SK-N-SH (cell line): ENCODE results near the gene MACROD2. TPM values are rescaled to one million over a fixed set of nuclear protein-coding genes. Genes with fewer than 3 reads are reported as not detected.

ENCODE experiments used
- CTCF ChIA-PET: fragments of 300-600, 350-600 bp; formaldehyde crosslinking; extraction: SDS; loops from one replicate; lab custom pipeline; 2021; lab: Yijun Ruan, JAX
- POLR2A ChIA-PET: fragments of 350-600 bp; sonication (Branson Sonifier 250); formaldehyde crosslinking; extraction: SDS; loops from one replicate; lab custom pipeline; 2020; ENCODE audit warnings: antibody characterized with exemption, inconsistent platforms; lab: Yijun Ruan, JAX
- DNase-seq: peaks from one replicate; pipeline ENCODE4 v3.0.0; 2012
- H2AFZ ChIP-seq: fragments of 200-600 bp; sonication (generic); 2 replicates; pipeline ENCODE4 v1.8.1; 2016; ENCODE audit warnings: antibody characterized with exemption, mild to moderate bottlenecking, low read depth
- H3F3A ChIP-seq: fragments of 200-600 bp; sonication (generic); replicated peaks from 2 replicates; pipeline ENCODE3; 2016; ENCODE audit warnings: antibody characterized with exemption, mild to moderate bottlenecking; ENCODE audit not compliant: insufficient read depth
- H3K27ac ChIP-seq, 2 experiments: fragments of 200-500 bp in 1 of 2; fragments of 200-600 bp in 1 of 2; sonication (Bioruptor generic) in 1 of 2; sonication (generic), shearing (Covaris generic) in 1 of 2; 2 replicates each; pipeline versions ENCODE4 v1.5.1 to v1.6.1; 2014 to 2016; ENCODE audit warnings: low read depth in 2 of 2, inconsistent platforms in 1 of 2, low read length in 1 of 2, mild to moderate bottlenecking in 1 of 2, mixed read lengths in 1 of 2
- H3K27me3 ChIP-seq: fragments of 200-600 bp; sonication (generic), shearing (Covaris generic); 2 replicates; pipeline ENCODE4 v1.6.1; 2016; ENCODE audit warnings: mixed run types; ENCODE audit not compliant: insufficient read depth
- H3K36me3 ChIP-seq, 2 experiments: fragments of 200-500 bp in 1 of 2; fragments of 200-600 bp in 1 of 2; sonication (Bioruptor generic) in 1 of 2; sonication (generic) in 1 of 2; replicated peaks in 1 of 2; 2 replicates each; pipeline versions ENCODE3 to v1.5.1; 2014 to 2016; ENCODE audit warnings: low read length in 1 of 2, mild to moderate bottlenecking in 1 of 2; ENCODE audit not compliant: insufficient read depth in 2 of 2, control insufficient read depth in 1 of 2
- H3K4me1 ChIP-seq, 2 experiments: fragments of 200-500 bp in 1 of 2; fragments of 200-600 bp in 1 of 2; sonication (Bioruptor generic) in 1 of 2; sonication (generic), shearing (Covaris generic) in 1 of 2; 2 replicates each; pipeline versions ENCODE4 v1.5.1 to v1.6.1; 2014 to 2016; ENCODE audit warnings: low read depth in 1 of 2, low read length in 1 of 2, mixed run types in 1 of 2; ENCODE audit not compliant: insufficient read depth in 2 of 2, control insufficient read depth in 1 of 2
- H3K4me2 ChIP-seq: fragments of 200-600 bp; sonication (generic), shearing (Covaris generic); 2 replicates; pipeline ENCODE4 v1.6.1; 2017; ENCODE audit warnings: mixed run types
- H3K4me3 ChIP-seq, 2 experiments: fragments of 200-500 bp in 1 of 2; fragments of 200-600 bp in 1 of 2; sonication (Bioruptor generic) in 1 of 2; sonication (generic), shearing (Covaris generic) in 1 of 2; 2 replicates each; pipeline versions ENCODE4 v1.5.1 to v1.8.1; 2014 to 2016; ENCODE audit warnings: low read depth in 2 of 2, inconsistent platforms in 1 of 2, low read length in 1 of 2, mild to moderate bottlenecking in 1 of 2, mixed read lengths in 1 of 2, moderate library complexity in 1 of 2
- H3K79me2 ChIP-seq: fragments of 200-600 bp; sonication (generic); 2 replicates; pipeline ENCODE4 v1.8.1; 2017; ENCODE audit warnings: mild to moderate bottlenecking; ENCODE audit not compliant: insufficient read depth
- H3K9ac ChIP-seq: fragments of 200-600 bp; sonication (generic); 2 replicates; pipeline ENCODE4 v1.6.1; 2017; ENCODE audit warnings: mixed run types
- H3K9me2 ChIP-seq: fragments of 200-600 bp; sonication (generic); 2 replicates; pipeline ENCODE4 v1.6.1; 2017; ENCODE audit warnings: mixed run types
- H3K9me3 ChIP-seq: fragments of 200-600 bp; sonication (generic); 2 replicates; pipeline ENCODE4 v1.6.1; 2017; ENCODE audit warnings: mixed run types, mild to moderate bottlenecking, moderate library complexity
- H4K20me1 ChIP-seq: fragments of 200-600 bp; sonication (generic); 2 replicates; pipeline ENCODE4 v1.6.1; 2017; ENCODE audit warnings: mild to moderate bottlenecking, mixed run types; ENCODE audit not compliant: insufficient read depth
- CHD2 ChIP-seq: fragments of 150-350 bp; IDR thresholded peaks from 2 replicates; pipeline ENCODE4 v1.6.1; 2018; ENCODE audit warnings: low read length; ENCODE audit not compliant: partially characterized antibody
- EZH2phosphoT487 ChIP-seq: fragments of 200-600 bp; sonication (generic); IDR thresholded peaks from 2 replicates; pipeline ENCODE4 v1.6.1; 2017; ENCODE audit warnings: low read depth, mixed run types, mild to moderate bottlenecking, antibody characterized with exemption, moderate library complexity, borderline replicate concordance
- FOXM1 ChIP-seq: IDR thresholded peaks from 2 replicates; pipeline ENCODE4 v1.4.0; 2012; ENCODE audit warnings: low read depth, mild to moderate bottlenecking
- POLR2AphosphoS5 ChIP-seq: IDR thresholded peaks from 2 replicates; pipeline ENCODE4 v1.6.1; 2012; ENCODE audit warnings: low read depth, low read length
- RCOR1 ChIP-seq: fragments of 150-350 bp; IDR thresholded peaks from 2 replicates; pipeline ENCODE4 v1.6.1; 2017; ENCODE audit warnings: antibody characterized with exemption, low read length
- SMC3 ChIP-seq: IDR thresholded peaks from 2 replicates; pipeline ENCODE4 v1.6.1; 2012; ENCODE audit warnings: low read depth, low read length, improper control_type of control experiment
- TAF1 ChIP-seq: IDR thresholded peaks from 2 replicates; pipeline ENCODE4 v1.6.1; 2012; ENCODE audit warnings: low read depth, mild to moderate bottlenecking, low read length, moderate library complexity, borderline replicate concordance
- USF2 ChIP-seq: fragments of 150-350 bp; IDR thresholded peaks from 2 replicates; pipeline ENCODE4 v1.6.1; 2017; ENCODE audit warnings: antibody characterized with exemption, low read length, low read depth, borderline replicate concordance
- WGBS: methylation state at CpG from one replicate; pipeline ENCODE4 v1.1.6; 2017; ENCODE audit warnings: low lambda C conversion rate; 5-methylcytosine and 5-hydroxymethylcytosine counted together
- polyA plus RNA-seq, 3 experiments: library from polyadenylated mRNA; depleted of rRNA; stranded (reverse); fragments of >200 nt; gene quantifications; 2 replicates each; pipeline ENCODE4 v1.2.3, GENCODE V29; 2012
- TF ChIP-seq, protein P1 (sequence below): IDR thresholded peaks from 2 replicates; pipeline ENCODE4 v1.6.1; 2012; ENCODE audit warnings: mild to moderate bottlenecking, low read depth, low read length, moderate library complexity
- TF ChIP-seq, protein P2 (sequence below): IDR thresholded peaks from 2 replicates; pipeline ENCODE4; 2012

MACROD2 gene
- polyA plus RNA-seq, 1 of the 3 experiments (the other 2 are of a cell fraction): 0.33 TPM

GRCh38 chr20:15567219-15567618 lies 1571.9 kb downstream of the MACROD2 start (continued):
- TF ChIP-seq, protein P1, sequence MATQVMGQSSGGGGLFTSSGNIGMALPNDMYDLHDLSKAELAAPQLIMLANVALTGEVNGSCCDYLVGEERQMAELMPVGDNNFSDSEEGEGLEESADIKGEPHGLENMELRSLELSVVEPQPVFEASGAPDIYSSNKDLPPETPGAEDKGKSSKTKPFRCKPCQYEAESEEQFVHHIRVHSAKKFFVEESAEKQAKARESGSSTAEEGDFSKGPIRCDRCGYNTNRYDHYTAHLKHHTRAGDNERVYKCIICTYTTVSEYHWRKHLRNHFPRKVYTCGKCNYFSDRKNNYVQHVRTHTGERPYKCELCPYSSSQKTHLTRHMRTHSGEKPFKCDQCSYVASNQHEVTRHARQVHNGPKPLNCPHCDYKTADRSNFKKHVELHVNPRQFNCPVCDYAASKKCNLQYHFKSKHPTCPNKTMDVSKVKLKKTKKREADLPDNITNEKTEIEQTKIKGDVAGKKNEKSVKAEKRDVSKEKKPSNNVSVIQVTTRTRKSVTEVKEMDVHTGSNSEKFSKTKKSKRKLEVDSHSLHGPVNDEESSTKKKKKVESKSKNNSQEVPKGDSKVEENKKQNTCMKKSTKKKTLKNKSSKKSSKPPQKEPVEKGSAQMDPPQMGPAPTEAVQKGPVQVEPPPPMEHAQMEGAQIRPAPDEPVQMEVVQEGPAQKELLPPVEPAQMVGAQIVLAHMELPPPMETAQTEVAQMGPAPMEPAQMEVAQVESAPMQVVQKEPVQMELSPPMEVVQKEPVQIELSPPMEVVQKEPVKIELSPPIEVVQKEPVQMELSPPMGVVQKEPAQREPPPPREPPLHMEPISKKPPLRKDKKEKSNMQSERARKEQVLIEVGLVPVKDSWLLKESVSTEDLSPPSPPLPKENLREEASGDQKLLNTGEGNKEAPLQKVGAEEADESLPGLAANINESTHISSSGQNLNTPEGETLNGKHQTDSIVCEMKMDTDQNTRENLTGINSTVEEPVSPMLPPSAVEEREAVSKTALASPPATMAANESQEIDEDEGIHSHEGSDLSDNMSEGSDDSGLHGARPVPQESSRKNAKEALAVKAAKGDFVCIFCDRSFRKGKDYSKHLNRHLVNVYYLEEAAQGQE: no peak
- TF ChIP-seq CHD2 (no peak), SMC3 (no peak)

GRCh38 chr20:15570156-15570555 lies 1574.8 kb downstream of the MACROD2 start:
- Histone ChIP-seq H3K27ac (no peak overlapping the region), H3K4me1 (no peaks in the 10 kb centered on the region), H2AFZ (no peak overlapping the region), H3K4me2 (no peak overlapping the region), H3K9me2 (no peaks in the 10 kb centered on the region)
- POLR2A ChIA-PET: no interaction called here
- CTCF ChIA-PET: no interaction called here
- WGBS: 59% methylated on average over 4 of the region's 4 CpGs
- no peak for TF ChIP-seq POLR2AphosphoS5
- TF ChIP-seq, all 33 proteins: peak for 0
- no peaks in the 10 kb centered on the region for H4K20me1 ChIP-seq
- H3K9ac ChIP-seq: no peak overlapping the region
- H3K27me3 ChIP-seq: no peaks in the 10 kb centered on the region
- H3F3A ChIP-seq: no peaks in the 10 kb centered on the region
- no peaks in the 10 kb centered on the region for H3K9me3 ChIP-seq
- H3K79me2 ChIP-seq: no peaks in the 10 kb centered on the region
- no peak overlapping the region for H3K4me3 ChIP-seq
- DNase-seq: no peak
- H3K36me3 ChIP-seq: no peaks in the 10 kb centered on the region

GRCh38 chr20:15571056-15571455 lies 1575.7 kb downstream of the MACROD2 start:
- no peak overlapping the region for H3K9ac ChIP-seq
- no peaks in the 10 kb centered on the region for H3K4me1 ChIP-seq
- no peaks in the 10 kb centered on the region for H3K27me3 ChIP-seq
- H3K36me3 ChIP-seq: no peaks in the 10 kb centered on the region
- ChIA-PET CTCF (no interaction called here), POLR2A (no interaction called here)
- DNase-seq: no peak
- H3K4me3 ChIP-seq: no peak overlapping the region
- no peaks in the 10 kb centered on the region for H4K20me1 ChIP-seq
- no peaks in the 10 kb centered on the region for H3K79me2 ChIP-seq
- H3K9me3 ChIP-seq: no peaks in the 10 kb centered on the region
- H2AFZ ChIP-seq: no peak overlapping the region
- no peaks in the 10 kb centered on the region for H3K9me2 ChIP-seq
- no peaks in the 10 kb centered on the region for H3F3A ChIP-seq
- H3K27ac ChIP-seq: no peak overlapping the region
- TF ChIP-seq TAF1: no peak
- H3K4me2 ChIP-seq: no peak overlapping the region

GRCh38 chr20:15575255-15575654 lies 1579.9 kb downstream of the MACROD2 start:
- H3K4me1 ChIP-seq: no peaks in the 10 kb centered on the region
- H3K4me3 ChIP-seq: no peak overlapping the region
- H3K9ac ChIP-seq: no peak overlapping the region
- no peak for DNase-seq
- POLR2A ChIA-PET: no interaction called here
- no peak overlapping the region for H2AFZ ChIP-seq
- CTCF ChIA-PET: interaction anchor here (1.0 kb wide), 1 partner anchor 10 kb away, joined by 3 read pairs; no protein-coding TSS in a partner anchor
- no peaks in the 10 kb centered on the region for H3K79me2 ChIP-seq
- no peaks in the 10 kb centered on the region for H4K20me1 ChIP-seq
- no peaks in the 10 kb centered on the region for H3K9me3 ChIP-seq
- no peak overlapping the region for H3K27ac ChIP-seq
- no peaks in the 10 kb centered on the region for H3F3A ChIP-seq
- H3K36me3 ChIP-seq: no peaks in the 10 kb centered on the region
- H3K27me3 ChIP-seq: no peaks in the 10 kb centered on the region
- H3K9me2 ChIP-seq: no peaks in the 10 kb centered on the region
- WGBS: 38% methylated on average over 1 of the region's 1 CpG
- H3K4me2 ChIP-seq: no peak overlapping the region
- TF ChIP-seq, protein P2, sequence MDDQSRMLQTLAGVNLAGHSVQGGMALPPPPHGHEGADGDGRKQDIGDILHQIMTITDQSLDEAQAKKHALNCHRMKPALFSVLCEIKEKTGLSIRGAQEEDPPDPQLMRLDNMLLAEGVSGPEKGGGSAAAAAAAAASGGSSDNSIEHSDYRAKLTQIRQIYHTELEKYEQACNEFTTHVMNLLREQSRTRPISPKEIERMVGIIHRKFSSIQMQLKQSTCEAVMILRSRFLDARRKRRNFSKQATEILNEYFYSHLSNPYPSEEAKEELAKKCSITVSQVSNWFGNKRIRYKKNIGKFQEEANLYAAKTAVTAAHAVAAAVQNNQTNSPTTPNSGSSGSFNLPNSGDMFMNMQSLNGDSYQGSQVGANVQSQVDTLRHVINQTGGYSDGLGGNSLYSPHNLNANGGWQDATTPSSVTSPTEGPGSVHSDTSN: no peak
- no peak for TF ChIP-seq POLR2AphosphoS5
- no peak for TF ChIP-seq USF2
- no peak for TF ChIP-seq FOXM1
- no peak for TF ChIP-seq EZH2phosphoT487
- TF ChIP-seq RCOR1: no peak
- TF ChIP-seq, protein P1: no peak
